Parathyroid adenoma (tissue), 2 donors: ENCODE data around the gene ZFHX2.

ENCODE experiments used
- H2AFZ ChIP-seq: fragments of 300-600 bp; sonication (generic); one replicate; pipeline ENCODE4 v1.7.0; 2017; ENCODE audit warnings: antibody characterized with exemption, mild to moderate bottlenecking
- H3K27ac ChIP-seq: fragments of 300-600 bp; sonication (generic); one replicate; pipeline ENCODE4 v1.7.0; 2017
- H3K27me3 ChIP-seq: fragments of 300-600 bp; sonication (generic); one replicate; pipeline ENCODE4 v1.7.0; 2017; ENCODE audit warnings: low read length; ENCODE audit not compliant: control insufficient read depth, insufficient read depth
- H3K36me3 ChIP-seq: fragments of 300-600 bp; sonication (generic); one replicate; pipeline ENCODE4 v1.7.0; 2017; ENCODE audit warnings: low read length; ENCODE audit not compliant: control insufficient read depth, insufficient read depth
- H3K4me1 ChIP-seq: fragments of 300-600 bp; sonication (generic); one replicate; pipeline ENCODE4 v1.7.0; 2017; ENCODE audit warnings: control low read depth
- H3K4me2 ChIP-seq: fragments of 300-600 bp; sonication (generic); one replicate; pipeline ENCODE4 v1.7.0; 2017; ENCODE audit warnings: low read length
- H3K4me3 ChIP-seq: fragments of 300-600 bp; sonication (generic); one replicate; pipeline ENCODE4 v1.7.0; 2017; ENCODE audit warnings: low read depth, low read length
- H3K79me2 ChIP-seq: fragments of 300-600 bp; sonication (generic); one replicate; pipeline ENCODE4 v1.7.0; 2017; ENCODE audit warnings: control low read depth
- H3K9ac ChIP-seq: fragments of 300-600 bp; sonication (generic); one replicate; pipeline ENCODE4 v1.7.0; 2017; ENCODE audit warnings: mild to moderate bottlenecking
- H3K9me3 ChIP-seq: fragments of 300-600 bp; sonication (generic); one replicate; pipeline ENCODE4 v1.7.0; 2017; ENCODE audit warnings: low read length; ENCODE audit not compliant: control insufficient read depth
- CTCF ChIP-seq: fragments of 300-600 bp; sonication (generic); IDR thresholded peaks from one replicate; pipeline ENCODE4 v1.7.0; 2017; ENCODE audit warnings: antibody characterized with exemption, mild to moderate bottlenecking
- donor health status: primary hyperparathyroidism.

ZFHX2 gene

GRCh38 chr14:23578560-23579310 is 27.2 kb upstream of the ZFHX2 start, which contains the start of gene JPH4:
JPH4 (minus strand) TSS chr14:23578790; CDS start chr14:23577453, 1,337 bp downstream.
- H2AFZ ChIP-seq = peak within 1 kb of the TSS; percentile 65
- no peak within 1 kb of the TSS for H3K9ac ChIP-seq
- no peak for TF ChIP-seq CTCF
- no peaks in the 10 kb centered on the region for H3K9me3 ChIP-seq
- peaks cover 4% of the 10 kb centered on the region for H3K4me1 ChIP-seq
- H3K4me3 ChIP-seq = no peak within 1 kb of the TSS
- peak within 1 kb of the TSS; percentile 50 for H3K27ac ChIP-seq
- peaks cover 3% of the 10 kb centered on the region for H3K27me3 ChIP-seq
- no peaks in the 10 kb centered on the region for H3K36me3 ChIP-seq
- no peaks in the 10 kb centered on the region for H3K79me2 ChIP-seq
- no peak within 1 kb of the TSS for H3K4me2 ChIP-seq

- TF ChIP-seq CTCF = no peak
- no peaks in the 10 kb centered on the region for H3K79me2 ChIP-seq
- H3K4me3 ChIP-seq = no peak overlapping the region
- H3K27ac ChIP-seq = no peak overlapping the region
- peaks cover 4% of the 10 kb centered on the region for H3K4me1 ChIP-seq
- H3K9ac ChIP-seq = no peak overlapping the region
- H2AFZ ChIP-seq = no peak overlapping the region
- no peak overlapping the region for H3K4me2 ChIP-seq
- peaks cover 3% of the 10 kb centered on the region for H3K27me3 ChIP-seq
- no peaks in the 10 kb centered on the region for H3K9me3 ChIP-seq
- no peaks in the 10 kb centered on the region for H3K36me3 ChIP-seq
Measured at GRCh38 chr14:23577710-23578392, 26.3 kb upstream of the ZFHX2 start.

- no peak overlapping the region for H3K4me2 ChIP-seq
- H3K9me3 ChIP-seq = no peaks in the 10 kb centered on the region
- H2AFZ ChIP-seq = peak overlapping the region; percentile 78
- H3K4me3 ChIP-seq = no peak overlapping the region
- H3K79me2 ChIP-seq = no peaks in the 10 kb centered on the region
- H3K27me3 ChIP-seq = peaks cover 3% of the 10 kb centered on the region
- H3K27ac ChIP-seq = no peak overlapping the region
- TF ChIP-seq CTCF = no peak
- no peaks in the 10 kb centered on the region for H3K36me3 ChIP-seq
- H3K9ac ChIP-seq = no peak overlapping the region
- peaks cover 4% of the 10 kb centered on the region for H3K4me1 ChIP-seq
Measured at GRCh38 chr14:23577004-23577681, 25.6 kb upstream of the ZFHX2 start.

- no peak overlapping the region for H3K4me2 ChIP-seq
- H3K9ac ChIP-seq = no peak overlapping the region
- H3K4me3 ChIP-seq = no peak overlapping the region
- no peak overlapping the region for H3K27ac ChIP-seq
- TF ChIP-seq CTCF = no peak
- no peaks in the 10 kb centered on the region for H3K36me3 ChIP-seq
- peaks cover 3% of the 10 kb centered on the region for H3K27me3 ChIP-seq
- H3K9me3 ChIP-seq = no peaks in the 10 kb centered on the region
- no peak overlapping the region for H2AFZ ChIP-seq
- peaks cover 13% of the 10 kb centered on the region for H3K4me1 ChIP-seq
- no peaks in the 10 kb centered on the region for H3K79me2 ChIP-seq
Measured at GRCh38 chr14:23573384-23574015, 21.9 kb upstream of the ZFHX2 start.
